ENCODE data around the gene CENPX. TPM values are rescaled to one million over a fixed set of nuclear protein-coding genes. Genes with fewer than 3 reads are reported as not detected.
A peak's percentile ranks its signal among the peaks of the same experiment; 100 is the strongest.

Gene CENPX
- total and polyA plus RNA-seq, 2 of the 13 experiments (the other 11 are each of a cell fraction or from before 2014, with no cell fraction given), result 92.7 to 170 TPM

GRCh38 chr17:81992306-81993102 is 30.2 kb downstream of the CENPX start (continued):
- peak; percentile 70; the same call in 1 of the 2 replicates for TF ChIP-seq KIAA2018 (CRISPR knock-in tag; IDR thresholded peaks at IDR 0.05; ENCODE audit: borderline replicate concordance)
- peak; percentile 72; the same call in 1 of the 2 replicates for TF ChIP-seq HMG20B (CRISPR knock-in tag; conservative IDR thresholded peaks at IDR 0.05)
- peak; percentile 86; the same call in 1 of the 2 replicates for TF ChIP-seq DMTF1 (CRISPR knock-in tag; IDR thresholded peaks at IDR 0.05)
- TF ChIP-seq SOX13 (IDR thresholded peaks at IDR 0.05), result peak; percentile 82
- peak in 1 of 2 experiments; percentile 92; a peak in 2 of 4 replicates for TF ChIP-seq SOX13 (CRISPR knock-in tag; conservative IDR thresholded peaks at IDR 0.05 in 1 of 2, IDR thresholded peaks at IDR 0.05 in 1 of 2)
- peak; percentile 73 for TF ChIP-seq GABPB1 (CRISPR knock-in tag; IDR thresholded peaks at IDR 0.05)
- 0 out of 2 replicates have a peak, but pooled peaks have one; percentile 19 for TF ChIP-seq CERS6 (CRISPR knock-in tag; IDR thresholded peaks at IDR 0.05)
- TF ChIP-seq ZNF564 (CRISPR knock-in tag; IDR thresholded peaks at IDR 0.05), result peak; percentile 96
- peak; percentile 95 for TF ChIP-seq ZNF501 (CRISPR knock-in tag; IDR thresholded peaks at IDR 0.05)
- no peak for TF ChIP-seq EHMT2 (IDR thresholded peaks at IDR 0.05; ENCODE audit: borderline replicate concordance, low read depth, low read length)
- peak; percentile 60 for TF ChIP-seq ZBED4 (CRISPR knock-in tag; IDR thresholded peaks at IDR 0.05; ENCODE audit: borderline replicate concordance)

Measured in HepG2 (cell line).